Endodermal cell (in vitro differentiated cells): ENCODE results near the gene MAIP1. TPM values are rescaled to one million over a fixed set of nuclear protein-coding genes. Genes with fewer than 3 reads are reported as not detected.

Source experiments
- DNase-seq: peaks from one replicate; pipeline ENCODE4 v3.0.0-alpha.2; 2017
- H3K27ac ChIP-seq: 2 replicates; pipeline ENCODE4 v1.5.1; 2013; ENCODE audit warnings: mild to moderate bottlenecking, low read depth, low read length, moderate library complexity
- H3K27me3 ChIP-seq: 2 replicates; pipeline ENCODE4 v1.6.1; 2013; ENCODE audit warnings: mild to moderate bottlenecking, low read length, moderate library complexity; ENCODE audit not compliant: insufficient read depth, control insufficient read depth, poor library complexity, severe bottlenecking
- H3K36me3 ChIP-seq: 2 replicates; pipeline ENCODE4 v1.7.0; 2013; ENCODE audit warnings: mild to moderate bottlenecking, low read length, moderate library complexity; ENCODE audit not compliant: control insufficient read depth, insufficient read depth
- H3K4me1 ChIP-seq: one replicate; pipeline ENCODE4 v1.7.0; 2013; ENCODE audit warnings: low read length; ENCODE audit not compliant: control insufficient read depth, insufficient read depth
- H3K4me3 ChIP-seq: 2 replicates; pipeline ENCODE4 v1.5.1; 2013; ENCODE audit warnings: mild to moderate bottlenecking, low read length, moderate library complexity
- H3K9ac ChIP-seq: 2 replicates; pipeline ENCODE4 v1.6.1; 2013; ENCODE audit warnings: mild to moderate bottlenecking, low read length, moderate library complexity; ENCODE audit not compliant: poor library complexity, severe bottlenecking; ENCODE audit errors: extremely low read depth
- H3K9me3 ChIP-seq: 2 replicates; pipeline ENCODE4 v1.6.1; 2013; ENCODE audit warnings: mild to moderate bottlenecking, low read length, moderate library complexity; ENCODE audit not compliant: control insufficient read depth
- H3K27ac Mint-ChIP-seq: 2 replicates; pipeline ENCODE4 v1.8.0; 2020; ENCODE audit warnings: mixed read lengths
- H3K27me3 Mint-ChIP-seq: 2 replicates; pipeline ENCODE4 v1.8.0; 2021; ENCODE audit warnings: mild to moderate bottlenecking, mixed read lengths; ENCODE audit not compliant: insufficient read depth
- H3K36me3 Mint-ChIP-seq: 2 replicates; pipeline ENCODE4 v1.8.0; 2020; ENCODE audit warnings: low read depth, mixed read lengths
- H3K4me1 Mint-ChIP-seq: 2 replicates; pipeline ENCODE4 v1.8.0; 2020; ENCODE audit warnings: mixed read lengths
- H3K4me3 Mint-ChIP-seq: 2 replicates; pipeline ENCODE4 v1.8.0; 2020; ENCODE audit warnings: mild to moderate bottlenecking, moderate library complexity, mixed read lengths
- H3K9me3 Mint-ChIP-seq: 2 replicates; pipeline ENCODE4 v1.8.0; 2020; ENCODE audit warnings: mild to moderate bottlenecking, mixed read lengths
- WGBS, 2 experiments: methylation state at CpG; one replicate each; pipeline versions ENCODE4 v1.1.5 to v1.1.7; 2013; ENCODE audit warnings: missing lambda C conversion rate in 2 of 2, mixed read lengths in 1 of 2; ENCODE audit not compliant: insufficient coverage in 1 of 2, insufficient read length in 1 of 2; 5-methylcytosine and 5-hydroxymethylcytosine counted together
- total RNA-seq, 2 donors: library from RNA; stranded (reverse); fragmentation: NEBNext Ultra II Directional in 1 of 2; extraction: Animal tissue kit (Norgen Biotek cat#: 25700) in 1 of 2; gene quantifications; 2 replicates in 1 of 2; 3 replicates in 1 of 2; pipeline ENCODE4 v1.2.1, GENCODE V29; 2021
- TF ChIP-seq, protein P1 (sequence below): fragments of 200-600 bp; sonication (generic); conservative IDR thresholded peaks from 2 replicates; pipeline ENCODE4 v1.5.0; 2021; ENCODE audit warnings: antibody characterized with exemption, mild to moderate bottlenecking

The MAIP1 gene
- total RNA-seq, 2 donors from 2014 or later: 20.9 to 23.7 TPM

DNA sequence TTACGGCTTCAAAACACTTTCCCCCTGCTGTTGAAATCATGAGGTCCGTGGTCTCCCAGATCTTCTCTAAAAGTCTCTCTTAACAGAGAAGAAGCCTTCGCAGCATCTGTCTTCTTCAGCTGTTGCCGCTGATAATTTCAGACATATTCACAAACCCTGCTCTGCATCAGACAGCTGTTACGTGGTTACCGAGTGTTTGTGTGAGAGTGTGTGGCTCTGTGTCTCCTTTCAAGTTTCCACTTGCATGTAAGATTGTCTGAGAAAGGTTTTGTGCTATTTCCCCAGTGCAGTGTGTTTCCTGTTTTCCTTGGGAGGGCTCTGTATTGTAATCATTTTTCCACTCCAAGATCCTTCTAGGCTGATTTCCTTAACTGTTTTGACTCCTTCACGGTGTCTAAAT, 32.8 kb downstream of the MAIP1 start:
- no peak overlapping the region for H3K9ac ChIP-seq
- WGBS, 2 experiments: 66 to 88% methylated on average over 3 to 7 of the region's 7 CpGs
- no peak for DNase-seq
- no peaks in the 10 kb centered on the region for H3K4me1 ChIP-seq
- no peak overlapping the region for H3K4me3 ChIP-seq
- Mint-ChIP-seq H3K36me3 (no peaks in the 10 kb centered on the region), H3K27me3 (no peaks in the 10 kb centered on the region), H3K9me3 (no peaks in the 10 kb centered on the region), H3K4me1 (peaks cover 10% of the 10 kb centered on the region), H3K4me3 (no peak overlapping the region), H3K27ac (no peak overlapping the region)
- H3K27me3 ChIP-seq: no peaks in the 10 kb centered on the region
- H3K9me3 ChIP-seq: no peaks in the 10 kb centered on the region
- H3K27ac ChIP-seq: no peak overlapping the region
- TF ChIP-seq, protein P1, sequence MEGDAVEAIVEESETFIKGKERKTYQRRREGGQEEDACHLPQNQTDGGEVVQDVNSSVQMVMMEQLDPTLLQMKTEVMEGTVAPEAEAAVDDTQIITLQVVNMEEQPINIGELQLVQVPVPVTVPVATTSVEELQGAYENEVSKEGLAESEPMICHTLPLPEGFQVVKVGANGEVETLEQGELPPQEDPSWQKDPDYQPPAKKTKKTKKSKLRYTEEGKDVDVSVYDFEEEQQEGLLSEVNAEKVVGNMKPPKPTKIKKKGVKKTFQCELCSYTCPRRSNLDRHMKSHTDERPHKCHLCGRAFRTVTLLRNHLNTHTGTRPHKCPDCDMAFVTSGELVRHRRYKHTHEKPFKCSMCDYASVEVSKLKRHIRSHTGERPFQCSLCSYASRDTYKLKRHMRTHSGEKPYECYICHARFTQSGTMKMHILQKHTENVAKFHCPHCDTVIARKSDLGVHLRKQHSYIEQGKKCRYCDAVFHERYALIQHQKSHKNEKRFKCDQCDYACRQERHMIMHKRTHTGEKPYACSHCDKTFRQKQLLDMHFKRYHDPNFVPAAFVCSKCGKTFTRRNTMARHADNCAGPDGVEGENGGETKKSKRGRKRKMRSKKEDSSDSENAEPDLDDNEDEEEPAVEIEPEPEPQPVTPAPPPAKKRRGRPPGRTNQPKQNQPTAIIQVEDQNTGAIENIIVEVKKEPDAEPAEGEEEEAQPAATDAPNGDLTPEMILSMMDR: no peak
- H3K36me3 ChIP-seq: no peaks in the 10 kb centered on the region

DNA sequence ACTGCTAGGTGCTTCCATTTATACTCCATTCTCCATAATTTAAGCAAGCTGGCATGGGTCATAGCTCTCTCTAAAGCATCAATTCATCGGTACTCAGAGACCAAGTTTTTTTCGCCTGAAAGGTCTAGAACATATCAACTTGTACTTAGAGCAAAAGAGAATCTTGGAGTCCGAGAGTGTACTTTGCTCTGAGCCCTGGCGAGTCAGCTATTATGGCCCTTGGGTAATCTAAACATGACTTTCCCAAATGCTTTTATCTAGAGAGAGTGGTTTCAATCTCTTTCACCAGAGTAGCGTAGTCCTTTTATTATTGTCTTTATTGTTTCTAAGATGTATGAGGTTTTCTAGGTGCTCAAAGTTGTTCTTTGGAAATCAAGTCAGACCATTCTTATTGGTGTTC, 34.4 kb downstream of the MAIP1 start:
- TF ChIP-seq, protein P1: no peak
- Mint-ChIP-seq H3K27me3 (no peaks in the 10 kb centered on the region), H3K4me1 (peaks cover 2% of the 10 kb centered on the region), H3K4me3 (no peak overlapping the region), H3K36me3 (no peaks in the 10 kb centered on the region), H3K27ac (no peak overlapping the region), H3K9me3 (no peaks in the 10 kb centered on the region)
- H3K36me3 ChIP-seq: no peaks in the 10 kb centered on the region
- no peak overlapping the region for H3K27ac ChIP-seq
- no peaks in the 10 kb centered on the region for H3K4me1 ChIP-seq
- no peaks in the 10 kb centered on the region for H3K9me3 ChIP-seq
- no peak overlapping the region for H3K9ac ChIP-seq
- no peak for DNase-seq
- WGBS, 2 experiments: 89 to 96% methylated on average over 4 to 5 of the region's 5 CpGs
- no peaks in the 10 kb centered on the region for H3K27me3 ChIP-seq
- H3K4me3 ChIP-seq: no peak overlapping the region

DNA sequence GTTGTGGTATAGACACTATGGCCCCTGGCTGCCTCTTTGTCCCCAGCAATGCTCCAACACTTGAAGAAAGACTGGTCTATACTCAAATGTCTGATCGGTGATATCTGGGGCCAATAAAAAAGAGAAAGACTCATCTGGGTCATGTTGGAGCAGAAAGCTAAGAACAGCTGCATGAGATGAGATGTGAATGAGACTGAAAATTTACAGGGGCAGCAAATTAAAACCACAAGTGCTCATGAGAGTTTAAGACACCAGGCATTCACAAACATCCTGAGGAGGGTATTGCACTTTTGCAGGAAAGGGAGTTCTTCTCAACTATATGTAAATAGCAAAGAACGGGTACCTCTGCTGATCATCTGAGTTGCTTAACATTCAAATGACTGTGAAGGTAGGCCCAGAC, 36.3 kb downstream of the MAIP1 start:
- H3K4me1 Mint-ChIP-seq: no peaks in the 10 kb centered on the region
- H3K27ac Mint-ChIP-seq: no peak overlapping the region
- TF ChIP-seq, protein P1: no peak
- H3K9me3 Mint-ChIP-seq: no peaks in the 10 kb centered on the region
- 86 to 97% methylated on average over 2 of the region's 2 CpGs for WGBS, 2 experiments
- H3K4me1 ChIP-seq: no peaks in the 10 kb centered on the region
- H3K9ac ChIP-seq: no peak overlapping the region
- no peak overlapping the region for H3K4me3 Mint-ChIP-seq
- no peak for DNase-seq
- no peaks in the 10 kb centered on the region for H3K27me3 ChIP-seq
- H3K27me3 Mint-ChIP-seq: no peaks in the 10 kb centered on the region
- no peaks in the 10 kb centered on the region for H3K36me3 Mint-ChIP-seq
- no peak overlapping the region for H3K4me3 ChIP-seq
- no peaks in the 10 kb centered on the region for H3K9me3 ChIP-seq
- H3K36me3 ChIP-seq: no peaks in the 10 kb centered on the region
- no peak overlapping the region for H3K27ac ChIP-seq
